ENCODE data around the gene MAP4K3. TPM values are rescaled to one million over a fixed set of nuclear protein-coding genes. Genes with fewer than 3 reads are reported as not detected.

MAP4K3 gene
- total and polyA plus RNA-seq, 2 of the 4 experiments (the other 2 are of a cell fraction), result 13.2 to 32.6 TPM

- peaks cover 45 to 48% of the 10 kb centered on the region in 2 experiments for H3K79me1 ChIP-seq (ENCODE audit: low read depth in 1 of 2, low read length in 2 of 2)
- no peak overlapping the region for H2AK5ac ChIP-seq (ENCODE audit: low read depth, low read length)
- H3K9me1 ChIP-seq (ENCODE audit: insufficient read depth, low read length), result no peaks in the 10 kb centered on the region
- H2BK20ac ChIP-seq (ENCODE audit: low read depth, low read length), result no peak overlapping the region
- no peak for TF ChIP-seq CEBPB (IDR thresholded peaks at IDR 0.05; ENCODE audit: low read depth, low read length)
- TF ChIP-seq MXI1 (IDR thresholded peaks at IDR 0.05; ENCODE audit: borderline replicate concordance, low read depth, low read length), result no peak
- no peak for TF ChIP-seq USF2 (IDR thresholded peaks at IDR 0.05; ENCODE audit: low read depth, low read length)
- TF ChIP-seq MAZ (IDR thresholded peaks at IDR 0.05; ENCODE audit: borderline replicate concordance, low read depth, low read length), result no peak
- TF ChIP-seq POLR2A (IDR thresholded peaks at IDR 0.05; ENCODE audit: low read depth, low read length), result no peak
- TF ChIP-seq CHD1 (IDR thresholded peaks at IDR 0.05; ENCODE audit: low read depth, low read length), result no peak
- no peak for TF ChIP-seq MAFK (IDR thresholded peaks at IDR 0.05; ENCODE audit: low read depth, low read length)
- no peak for TF ChIP-seq RFX5 (IDR thresholded peaks at IDR 0.05; ENCODE audit: low read depth, low read length)
- no peak for TF ChIP-seq CTCF (conservative IDR thresholded peaks at IDR 0.05; ENCODE audit: low read depth, low read length)
- TF ChIP-seq FOS (IDR thresholded peaks at IDR 0.05; ENCODE audit: low read depth, low read length), result no peak
- no peak for TF ChIP-seq RCOR1 (IDR thresholded peaks at IDR 0.05; ENCODE audit: insufficient replicate concordance, low read length)
- TF ChIP-seq ELK1 (IDR thresholded peaks at IDR 0.05; ENCODE audit: borderline replicate concordance, low read depth, low read length), result no peak
- no peak for TF ChIP-seq SMC3 (IDR thresholded peaks at IDR 0.05; ENCODE audit: low read depth, low read length)
- TF ChIP-seq BHLHE40 (IDR thresholded peaks at IDR 0.05; ENCODE audit: low read depth, low read length), result no peak
- no peak for TF ChIP-seq RAD21 (IDR thresholded peaks at IDR 0.05; ENCODE audit: low read length)
- no peak overlapping the region for H3K56ac ChIP-seq (ENCODE audit: extremely low read depth, insufficient read depth, low read length)
- no peak overlapping the region for H3K9ac ChIP-seq (ENCODE audit: low read depth, low read length)
- no peak overlapping the region for H3K4me2 ChIP-seq (ENCODE audit: low read depth, low read length)
- no peak overlapping the region for H2BK120ac ChIP-seq (ENCODE audit: low read depth, low read length)
- H4K20me1 ChIP-seq (ENCODE audit: insufficient read depth, low read length), result peaks cover 29% of the 10 kb centered on the region; the same call in 1 of the 2 replicates
- no peak overlapping the region for H2BK15ac ChIP-seq (ENCODE audit: low read depth, low read length)
- no peak overlapping the region for H4K5ac ChIP-seq (ENCODE audit: low read depth, low read length)
- BruUV-seq (replicated peaks), result no TSS peak
- H3K27ac ChIP-seq (ENCODE audit: insufficient read depth, low read length), result no peak overlapping the region
- no peak overlapping the region for H3K14ac ChIP-seq (replicated peaks; ENCODE audit: low read depth, low read length)
- ChIA-PET POLR2A (ENCODE audit: unreplicated experiment) (no interaction called here), CTCF (interaction anchor here (1.1 kb wide), 1 partner anchor 16 kb away, joined by 3 read pairs; no protein-coding TSS in a partner anchor)
- no peak overlapping the region for H3K23ac ChIP-seq (ENCODE audit: low read depth, low read length)
- DNase-seq (no peak), ATAC-seq (ENCODE audit: low read depth) (no peak)
- no peak overlapping the region for H2BK5ac ChIP-seq (ENCODE audit: low read depth, low read length, poor library complexity, severe bottlenecking)
- H3K4me3 ChIP-seq (ENCODE audit: insufficient read depth, low read depth, low read length), result no peak overlapping the region
- in situ Hi-C loops (cut with MboI; ENCODE audit: low sequenced_read_pairs) (loop anchor here (25.0 kb wide), 1 partner anchor 326 kb away; no protein-coding TSS in a partner anchor), intact Hi-C loops (cut with micrococcal nuclease) (no loop called here), dilution Hi-C loops (cut with HindIII; ENCODE audit: low sequenced_read_pairs, unreplicated experiment) (no loop called here)
- peaks cover 15% of the 10 kb centered on the region for H3K9me3 ChIP-seq (ENCODE audit: control insufficient read depth, insufficient read depth, low read length)
- no peak overlapping the region for H2AFZ ChIP-seq (replicated peaks; ENCODE audit: low read length, poor library complexity)
- H2AK9ac ChIP-seq (replicated peaks; ENCODE audit: low read depth, low read length, poor library complexity), result no peak overlapping the region
- H3K4me1 ChIP-seq (ENCODE audit: control insufficient read depth, insufficient read depth, low read length), result no peaks in the 10 kb centered on the region
- no peaks in the 10 kb centered on the region for H3K27me3 ChIP-seq (ENCODE audit: control insufficient read depth, insufficient read depth, low read length)
- no peak overlapping the region for H3K18ac ChIP-seq (ENCODE audit: low read depth, low read length)
- H4K8ac ChIP-seq (ENCODE audit: low read depth in 2 of 2, low read length in 2 of 2), result no peak overlapping the region
- H3K36me3 ChIP-seq (ENCODE audit: control insufficient read depth, insufficient read depth, low read length), result peaks cover 15% of the 10 kb centered on the region
- no peak overlapping the region for H3K4ac ChIP-seq (ENCODE audit: low read depth, low read length)
- H4K91ac ChIP-seq (ENCODE audit: insufficient read depth, low read depth, low read length), result no peak overlapping the region
Measured at GRCh38 chr2:39361511-39361910, 75.6 kb downstream of the MAP4K3 start.

Data from IMR-90 (cell line).